ENCODE results near the gene FBXL3. TPM values are rescaled to one million over a fixed set of nuclear protein-coding genes. Genes with fewer than 3 reads are reported as not detected.

The FBXL3 gene
- total RNA-seq, 1 experiment from 2014 or later = 16.7 TPM

GRCh38 chr13:76955661-76956060, 71.3 kb downstream of the FBXL3 start:
- Mint-ChIP-seq H3K4me1 (no peaks in the 10 kb centered on the region), H3K4me3 (no peak overlapping the region), H3K27ac (no peak overlapping the region; a peak in 1 of 7 replicates), H3K9me3 (peaks cover 28% of the 10 kb centered on the region in 2 experiments), H3K27me3 (ENCODE audit: low read depth) (peaks cover 4% of the 10 kb centered on the region), H3K36me3 (ENCODE audit: insufficient read depth in 1 of 3, low read depth in 3 of 3) (peaks cover 4 to 22% (median 10%) of the 10 kb centered on the region in 3 experiments; a peak in 6 of 7 replicates)
- no peak overlapping the region for H2AFZ ChIP-seq (ENCODE audit: low read length)
- H3K4me2 ChIP-seq (ENCODE audit: insufficient read depth, insufficient read length, low read length) = no peak overlapping the region
- no peak overlapping the region for H2AK5ac ChIP-seq (ENCODE audit: insufficient read length, low read length)
- no peak overlapping the region for H4K8ac ChIP-seq (replicated peaks; ENCODE audit: insufficient read length, low read depth, low read length)
- H3K18ac ChIP-seq (ENCODE audit: insufficient read length, low read depth, low read length) = no peak overlapping the region
- no peak overlapping the region for H2BK15ac ChIP-seq (ENCODE audit: low read depth, low read length)
- no peak overlapping the region for H2BK5ac ChIP-seq (ENCODE audit: insufficient read length, low read length)
- no peak overlapping the region for H3K9ac ChIP-seq (ENCODE audit: extremely low read depth, insufficient read length, low read length)
- peaks cover 2% of the 10 kb centered on the region for H3K9me3 ChIP-seq (ENCODE audit: control insufficient read depth, low read depth, low read length)
- H3K4ac ChIP-seq (ENCODE audit: low read depth, low read length) = no peak overlapping the region
- no peak overlapping the region for H2BK12ac ChIP-seq (ENCODE audit: insufficient read length, low read depth, low read length)
- no peaks in the 10 kb centered on the region for H3K23me2 ChIP-seq (ENCODE audit: insufficient read length, low read depth, low read length, poor library complexity, severe bottlenecking)
- no CpG with 5 or more reads among the region's 5 CpGs for WGBS (ENCODE audit: extremely low coverage, insufficient read length, low lambda C conversion rate)
- no peaks in the 10 kb centered on the region for H3K27me3 ChIP-seq (ENCODE audit: insufficient read depth, low read length)
- no peak overlapping the region for H2BK20ac ChIP-seq (ENCODE audit: low read depth, low read length, poor library complexity, severe bottlenecking)
- no peaks in the 10 kb centered on the region for H3K4me1 ChIP-seq (ENCODE audit: insufficient read depth, low read length)
- no peak overlapping the region for H2BK120ac ChIP-seq (ENCODE audit: low read depth, low read length, poor library complexity, severe bottlenecking)
- no peak overlapping the region for H3T11ph ChIP-seq (ENCODE audit: low read length)
- no peak overlapping the region for H4K91ac ChIP-seq (ENCODE audit: insufficient read length, low read depth, low read length)
- H3K79me2 ChIP-seq (ENCODE audit: insufficient read depth, low read length) = no peaks in the 10 kb centered on the region
- DNase-seq = no peak
- H3K23ac ChIP-seq (ENCODE audit: insufficient read length, low read depth, low read length) = no peak overlapping the region
- TF ChIP-seq, protein P1, sequence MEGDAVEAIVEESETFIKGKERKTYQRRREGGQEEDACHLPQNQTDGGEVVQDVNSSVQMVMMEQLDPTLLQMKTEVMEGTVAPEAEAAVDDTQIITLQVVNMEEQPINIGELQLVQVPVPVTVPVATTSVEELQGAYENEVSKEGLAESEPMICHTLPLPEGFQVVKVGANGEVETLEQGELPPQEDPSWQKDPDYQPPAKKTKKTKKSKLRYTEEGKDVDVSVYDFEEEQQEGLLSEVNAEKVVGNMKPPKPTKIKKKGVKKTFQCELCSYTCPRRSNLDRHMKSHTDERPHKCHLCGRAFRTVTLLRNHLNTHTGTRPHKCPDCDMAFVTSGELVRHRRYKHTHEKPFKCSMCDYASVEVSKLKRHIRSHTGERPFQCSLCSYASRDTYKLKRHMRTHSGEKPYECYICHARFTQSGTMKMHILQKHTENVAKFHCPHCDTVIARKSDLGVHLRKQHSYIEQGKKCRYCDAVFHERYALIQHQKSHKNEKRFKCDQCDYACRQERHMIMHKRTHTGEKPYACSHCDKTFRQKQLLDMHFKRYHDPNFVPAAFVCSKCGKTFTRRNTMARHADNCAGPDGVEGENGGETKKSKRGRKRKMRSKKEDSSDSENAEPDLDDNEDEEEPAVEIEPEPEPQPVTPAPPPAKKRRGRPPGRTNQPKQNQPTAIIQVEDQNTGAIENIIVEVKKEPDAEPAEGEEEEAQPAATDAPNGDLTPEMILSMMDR (conservative IDR thresholded peaks at IDR 0.05) = no peak
- no peak overlapping the region for H3K14ac ChIP-seq (ENCODE audit: insufficient read depth, low read length)
- H4K20me1 ChIP-seq (ENCODE audit: control insufficient read depth, insufficient read depth, insufficient read length) = no peaks in the 10 kb centered on the region
- no peak overlapping the region for H3K27ac ChIP-seq (ENCODE audit: insufficient read length, low read depth, low read length)
- H4K5ac ChIP-seq (ENCODE audit: insufficient read length, low read depth, low read length) = no peak overlapping the region
- H3K56ac ChIP-seq (ENCODE audit: insufficient read length, low read depth, low read length) = no peak overlapping the region
- no peaks in the 10 kb centered on the region for H3K79me1 ChIP-seq (ENCODE audit: insufficient read depth, low read depth, low read length, poor library complexity, severe bottlenecking)

Other genes with a start within 250 kb of the FBXL3 start
- 3.4 and 3.8 TPM in 2 replicates for gene KCTD12, start 140.8 kb downstream of the FBXL3 start, total RNA-seq (2021)
- not detected in 2 replicates for gene ACOD1, start 78.6 kb downstream of the FBXL3 start, total RNA-seq (2021)
- gene CLN5, start 35.1 kb downstream of the FBXL3 start, total RNA-seq (2021) = 8.3 and 10.1 TPM in 2 replicates

All from H9 (cell line).